Myometrial cell (primary cell): ENCODE data around the gene REELD1. TPM values are rescaled to one million over a fixed set of nuclear protein-coding genes. Genes with fewer than 3 reads are reported as not detected.

Source experiments
- total RNA-seq: library from RNA; depleted of rRNA; stranded (reverse); fragments of >200 nt; gene quantifications from 2 replicates; pipeline ENCODE4 v1.2.3, GENCODE V29; 2015

The REELD1 gene
- not detected in 2 replicates for total RNA-seq

DNA sequence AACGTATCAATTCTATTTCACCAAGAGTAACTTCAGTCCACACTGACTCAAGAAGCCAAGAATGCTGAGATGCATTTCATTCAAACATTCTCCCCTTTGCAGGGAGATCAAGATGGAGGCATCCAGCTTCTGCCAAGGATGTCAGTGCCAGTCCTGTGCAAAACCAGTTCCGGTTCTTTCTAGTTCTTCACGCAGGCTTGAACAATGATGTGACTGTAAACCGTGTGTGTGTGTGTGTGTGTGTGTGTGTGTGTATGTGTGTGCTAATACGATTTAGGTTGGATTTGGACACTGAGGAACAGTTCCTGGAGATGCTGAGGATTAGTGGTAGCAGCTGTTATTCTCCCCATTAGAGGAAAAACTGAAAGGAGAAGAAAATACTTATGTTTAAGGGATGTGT lies at the start of gene REELD1:
Gene REELD1, plus strand, starts transcription at position 301 of the 400 bp plus-strand sequence. CDS start 2,415 bp downstream, outside the sequence.

GRCh38 chr4:146175541-146176453 lies 38.5 kb upstream of the REELD1 start, which contains the start of gene LSM6:
Gene LSM6 (plus strand): TSS chr4:146175718. CDS start chr4:146182922, 7,204 bp downstream.

Other genes with a start within 250 kb of the REELD1 start
- 10.7 and 23.9 TPM in 2 replicates for gene LSM6, start 38.8 kb upstream of the REELD1 start, total RNA-seq